Activated CD8-positive, alpha-beta T cell treated with anti-CD3 and anti-CD28 coated beads for 36 hours (primary cell): ENCODE data around the gene SNAPIN. TPM values are rescaled to one million over a fixed set of nuclear protein-coding genes. Genes with fewer than 3 reads are reported as not detected.

Source experiments
- ATAC-seq: fragments of 200-7000 bp; cut with Tn5 transposase; one replicate; pipeline ENCODE4 v1.10.0; 2021; ENCODE audit warnings: mild to moderate bottlenecking, moderate library complexity
- CTCF ChIA-PET: fragments of 350-600 bp; sonication (Branson Sonifier 250); formaldehyde crosslinking; loops from one replicate; lab custom pipeline; 2021; ENCODE audit warnings: antibody characterized with exemption; lab: Charles Lee
- POLR2A ChIA-PET: fragments of 350-600 bp; sonication (Branson Sonifier 250); formaldehyde crosslinking; loops from one replicate; lab custom pipeline; 2021; ENCODE audit warnings: antibody characterized with exemption; lab: Charles Lee
- DNase-seq: peaks from one replicate; pipeline ENCODE4 v3.0.0-alpha.2; 2020
- H3K27ac Mint-ChIP-seq: one replicate; pipeline ENCODE4 v1.8.0; 2021; ENCODE audit warnings: mild to moderate bottlenecking, mixed read lengths
- H3K27me3 Mint-ChIP-seq: one replicate; pipeline ENCODE4 v1.8.0; 2021; ENCODE audit warnings: mixed read lengths
- H3K36me3 Mint-ChIP-seq: one replicate; pipeline ENCODE4 v1.8.0; 2021; ENCODE audit warnings: low read depth, mixed read lengths
- H3K4me1 Mint-ChIP-seq: one replicate; pipeline ENCODE4 v1.8.0; 2021; ENCODE audit warnings: low read depth, mixed read lengths
- H3K4me3 Mint-ChIP-seq: one replicate; pipeline ENCODE4 v1.8.0; 2021; ENCODE audit warnings: mild to moderate bottlenecking, moderate library complexity, mixed read lengths
- H3K9me3 Mint-ChIP-seq: one replicate; pipeline ENCODE4 v1.8.0; 2021; ENCODE audit warnings: mixed read lengths
- intact Hi-C: fragments of 100-400 bp; cut with micrococcal nuclease; formaldehyde crosslinking; loops from one replicate; pipeline ENCODE4 v1.10.0; 2022
- total RNA-seq, 2 experiments: library from RNA; stranded (reverse); gene quantifications; one replicate each; pipeline ENCODE4 v1.2.3, GENCODE V29; 2021
- TF ChIP-seq, protein P1 (sequence below): fragments of 200-600 bp; IDR thresholded peaks from one replicate; pipeline ENCODE4 v1.8.0; 2022; ENCODE audit warnings: antibody characterized with exemption, mild to moderate bottlenecking

SNAPIN gene
- total RNA-seq, 2 experiments from 2014 or later = 25.7 to 27.3 TPM

DNA sequence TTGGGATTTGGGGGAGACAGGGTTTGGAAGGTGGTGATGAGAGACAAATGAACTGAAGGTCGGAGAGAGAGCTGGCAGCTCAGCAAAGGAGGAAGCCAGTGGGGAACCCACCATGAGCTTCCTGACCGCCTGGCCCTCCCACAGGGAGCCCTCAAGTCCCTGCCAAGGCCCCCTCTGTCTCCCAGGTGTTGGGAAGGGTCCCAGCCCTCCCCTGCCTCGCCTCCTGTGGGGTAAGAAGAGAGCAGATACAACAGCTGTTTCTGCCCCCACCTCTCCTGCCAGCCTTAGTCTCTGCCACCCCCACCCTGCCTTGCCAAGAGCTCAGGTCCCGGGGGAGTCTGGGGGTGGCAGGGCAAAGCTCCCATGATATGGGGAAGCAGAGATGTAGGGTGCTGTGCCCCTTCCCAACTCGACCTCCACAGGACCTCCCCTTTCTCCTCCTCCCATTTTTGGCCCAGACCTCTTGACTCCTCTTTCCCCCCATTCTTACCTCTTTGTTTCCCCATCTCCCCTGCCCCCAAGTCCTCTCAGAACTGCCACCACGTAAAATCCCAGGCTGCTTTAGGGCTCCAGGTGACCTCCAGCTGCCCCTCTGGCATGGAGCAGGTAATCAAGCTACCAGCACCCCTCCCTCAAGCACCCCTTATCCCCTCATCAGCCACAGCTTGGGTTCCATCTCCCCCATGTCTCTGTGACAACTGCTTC is 29.7 kb upstream of the SNAPIN start:
- DNase-seq (no peak), ATAC-seq (no peak)
- H3K4me1 Mint-ChIP-seq = peaks cover 25% of the 10 kb centered on the region
- no peak overlapping the region for H3K4me3 Mint-ChIP-seq
- ChIA-PET POLR2A (interaction anchor here (0.7 to 1.1 kb wide), 2 partner anchors 15 to 32 kb away, joined by 3 read pairs; no protein-coding TSS in a partner anchor), CTCF (interaction anchor here (0.9 to 6.4 kb wide), 6 partner anchors 12 to 158 kb away, joined by 3 to 60 read pairs (median 8); partner anchors contain the start of gene S100A14)
- intact Hi-C loops = no loop called here
- TF ChIP-seq, protein P1, sequence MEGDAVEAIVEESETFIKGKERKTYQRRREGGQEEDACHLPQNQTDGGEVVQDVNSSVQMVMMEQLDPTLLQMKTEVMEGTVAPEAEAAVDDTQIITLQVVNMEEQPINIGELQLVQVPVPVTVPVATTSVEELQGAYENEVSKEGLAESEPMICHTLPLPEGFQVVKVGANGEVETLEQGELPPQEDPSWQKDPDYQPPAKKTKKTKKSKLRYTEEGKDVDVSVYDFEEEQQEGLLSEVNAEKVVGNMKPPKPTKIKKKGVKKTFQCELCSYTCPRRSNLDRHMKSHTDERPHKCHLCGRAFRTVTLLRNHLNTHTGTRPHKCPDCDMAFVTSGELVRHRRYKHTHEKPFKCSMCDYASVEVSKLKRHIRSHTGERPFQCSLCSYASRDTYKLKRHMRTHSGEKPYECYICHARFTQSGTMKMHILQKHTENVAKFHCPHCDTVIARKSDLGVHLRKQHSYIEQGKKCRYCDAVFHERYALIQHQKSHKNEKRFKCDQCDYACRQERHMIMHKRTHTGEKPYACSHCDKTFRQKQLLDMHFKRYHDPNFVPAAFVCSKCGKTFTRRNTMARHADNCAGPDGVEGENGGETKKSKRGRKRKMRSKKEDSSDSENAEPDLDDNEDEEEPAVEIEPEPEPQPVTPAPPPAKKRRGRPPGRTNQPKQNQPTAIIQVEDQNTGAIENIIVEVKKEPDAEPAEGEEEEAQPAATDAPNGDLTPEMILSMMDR = no peak
- no peak overlapping the region for H3K27ac Mint-ChIP-seq
- peaks cover 4% of the 10 kb centered on the region for H3K9me3 Mint-ChIP-seq
- peaks cover 9% of the 10 kb centered on the region for H3K27me3 Mint-ChIP-seq
- peaks cover 4% of the 10 kb centered on the region for H3K36me3 Mint-ChIP-seq

- H3K4me1 Mint-ChIP-seq = peaks cover 25% of the 10 kb centered on the region
- H3K27me3 Mint-ChIP-seq = peaks cover 9% of the 10 kb centered on the region
- no peak overlapping the region for H3K27ac Mint-ChIP-seq
- intact Hi-C loops = no loop called here
- H3K36me3 Mint-ChIP-seq = peaks cover 6% of the 10 kb centered on the region
- no peak for ATAC-seq
- no peak overlapping the region for H3K4me3 Mint-ChIP-seq
- no peak for DNase-seq
- TF ChIP-seq, protein P1 = no peak
- CTCF ChIA-PET = interaction anchor here (0.9 to 6.4 kb wide), 4 partner anchors 12 to 159 kb away, joined by 3 to 60 read pairs (median 11); partner anchors contain the start of gene S100A14
- peaks cover 4% of the 10 kb centered on the region for H3K9me3 Mint-ChIP-seq
- POLR2A ChIA-PET = interaction anchor here (0.7 to 1.1 kb wide), 3 partner anchors 15 to 84 kb away, joined by 3 read pairs; partner anchors contain the start of gene S100A4
These were observed 29.2 kb upstream of the SNAPIN start for GRCh38 chr1:153629343-153629665.

DNA sequence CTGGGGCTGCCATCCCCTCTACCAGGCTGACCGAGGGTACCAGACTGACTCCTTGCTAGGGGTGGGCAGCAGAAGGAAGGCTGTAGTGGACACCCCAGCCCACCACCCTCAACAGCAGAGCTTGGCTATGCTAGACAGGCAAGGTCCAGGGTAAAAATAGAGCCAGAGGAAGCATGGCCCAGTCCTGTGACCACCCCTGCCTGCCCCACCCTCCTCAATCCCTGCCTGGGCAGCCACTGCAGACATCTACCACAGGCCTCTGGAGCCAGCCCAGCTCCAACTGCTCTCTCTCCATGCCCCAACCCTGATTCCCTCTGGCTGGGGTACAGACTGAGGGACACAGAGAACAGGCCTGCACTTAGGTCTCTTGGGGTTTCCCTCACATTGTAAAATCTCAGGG is 28.5 kb upstream of the SNAPIN start:
- CTCF ChIA-PET = interaction anchor here (0.7 to 6.4 kb wide), 5 partner anchors 13 to 119 kb away, joined by 4 to 60 read pairs (median 7); partner anchors contain the start of gene S100A14
- DNase-seq = no peak
- intact Hi-C loops = no loop called here
- peaks cover 10% of the 10 kb centered on the region for H3K36me3 Mint-ChIP-seq
- H3K4me3 Mint-ChIP-seq = no peak overlapping the region
- no peak for ATAC-seq
- TF ChIP-seq, protein P1 = no peak
- H3K27ac Mint-ChIP-seq = no peak overlapping the region
- POLR2A ChIA-PET = interaction anchor here (0.9 to 1.1 kb wide), 2 partner anchors 68 to 84 kb away, joined by 3 read pairs; partner anchors contain the start of gene S100A4
- peaks cover 25% of the 10 kb centered on the region for H3K4me1 Mint-ChIP-seq
- peaks cover 9% of the 10 kb centered on the region for H3K27me3 Mint-ChIP-seq
- H3K9me3 Mint-ChIP-seq = peaks cover 4% of the 10 kb centered on the region

DNA sequence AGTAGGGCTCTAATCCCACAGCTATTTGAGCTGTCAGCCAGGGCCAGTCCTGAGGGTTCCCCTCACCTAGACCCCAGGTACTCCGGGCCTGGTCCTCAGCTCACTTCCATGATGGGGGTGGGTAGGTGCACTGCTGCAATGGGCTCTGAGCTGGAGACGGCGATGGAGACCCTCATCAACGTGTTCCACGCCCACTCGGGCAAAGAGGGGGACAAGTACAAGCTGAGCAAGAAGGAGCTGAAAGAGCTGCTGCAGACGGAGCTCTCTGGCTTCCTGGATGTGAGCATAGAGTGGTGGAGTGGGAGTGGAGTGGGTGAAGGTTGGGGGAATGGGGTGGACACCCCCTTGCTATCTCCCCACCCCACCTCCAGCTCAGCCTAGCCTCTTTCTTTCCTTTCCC is 28.1 kb upstream of the SNAPIN start:
- TF ChIP-seq, protein P1 = no peak
- Mint-ChIP-seq H3K36me3 (peaks cover 14% of the 10 kb centered on the region), H3K4me3 (no peak overlapping the region), H3K27me3 (peaks cover 9% of the 10 kb centered on the region), H3K27ac (no peak overlapping the region), H3K9me3 (peaks cover 4% of the 10 kb centered on the region), H3K4me1 (peaks cover 27% of the 10 kb centered on the region)
- ChIA-PET CTCF (interaction anchor here (0.7 to 6.4 kb wide), 5 partner anchors 13 to 120 kb away, joined by 4 to 60 read pairs (median 7); partner anchors contain the start of gene S100A14), POLR2A (interaction anchor here (0.9 to 1.1 kb wide), 2 partner anchors 68 to 85 kb away, joined by 3 read pairs; partner anchors contain the start of gene S100A4)
- ATAC-seq = no peak
- intact Hi-C loops = no loop called here
- DNase-seq = no peak
